Measurements from ENCODE around the gene S100PBP. TPM values are rescaled to one million over a fixed set of nuclear protein-coding genes. Genes with fewer than 3 reads are reported as not detected.
A peak's percentile ranks its signal among the peaks of the same experiment; 100 is the strongest.

S100PBP gene
- polyA plus RNA-seq, 2 donors: 4.6 to 11.4 TPM

DNA sequence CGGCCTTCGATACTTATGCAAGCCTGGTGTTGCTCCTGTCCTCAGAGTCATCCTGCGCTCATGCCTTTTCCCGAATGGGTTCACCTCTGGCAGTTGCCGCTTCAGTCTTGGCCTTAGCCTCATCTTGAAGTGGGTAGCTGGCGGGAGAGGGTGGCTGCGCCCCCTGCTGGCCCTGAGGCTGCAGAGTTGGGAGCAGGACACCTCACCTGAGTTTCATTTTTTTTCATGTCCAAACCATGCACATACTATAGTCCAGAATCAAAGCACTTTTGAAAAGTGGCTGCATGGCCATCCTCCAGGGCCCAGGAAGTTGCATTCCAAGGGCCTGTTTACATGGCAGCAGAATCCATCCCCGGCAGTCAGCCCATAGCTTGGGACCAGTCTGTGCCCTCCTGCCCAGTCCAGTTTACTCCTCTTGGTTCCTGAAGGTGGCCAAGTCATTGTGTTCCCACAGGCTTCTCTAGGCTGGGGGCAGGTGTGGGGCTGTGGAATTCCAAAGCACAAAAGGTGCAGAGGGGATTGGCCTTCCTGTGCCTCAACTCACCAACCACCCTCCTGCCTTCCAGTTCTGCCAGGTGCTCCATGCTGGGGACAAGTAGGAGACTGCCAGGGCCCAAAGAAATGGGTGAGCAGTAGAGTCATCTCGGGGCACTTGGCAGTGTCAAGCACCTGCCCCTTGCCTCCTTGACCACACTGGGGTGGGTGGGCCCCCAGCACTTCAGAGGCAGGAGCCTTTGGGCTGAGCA, 44.3 kb upstream of the S100PBP start:
- Histone ChIP-seq H3K27ac (ENCODE audit: low read depth in 2 of 2, low read length in 1 of 2) (peak overlapping the region in 1 of 2 donors; percentile 28), H3K27me3 (ENCODE audit: control insufficient read depth in 1 of 2, insufficient read depth in 2 of 2, low read length in 2 of 2) (no peaks in the 10 kb centered on the region), H3K4me1 (ENCODE audit: control insufficient read depth in 2 of 2, insufficient read depth in 2 of 2, low read length in 1 of 2) (peaks cover 0 to 11% of the 10 kb centered on the region in 2 donors), H3K9me3 (ENCODE audit: control insufficient read depth in 2 of 2, insufficient read depth in 1 of 2, low read depth in 1 of 2, low read length in 1 of 2) (no peaks in the 10 kb centered on the region), H3K36me3 (ENCODE audit: control insufficient read depth in 2 of 2, insufficient read depth in 2 of 2, low read length in 1 of 2) (peaks cover 3 to 46% of the 10 kb centered on the region in 2 donors), H3K4me3 (ENCODE audit: low read depth in 1 of 2, low read length in 2 of 2) (no peak overlapping the region)
- 24 to 25% methylated on average over 9 of the region's 9 CpGs for WGBS, 2 donors

DNA sequence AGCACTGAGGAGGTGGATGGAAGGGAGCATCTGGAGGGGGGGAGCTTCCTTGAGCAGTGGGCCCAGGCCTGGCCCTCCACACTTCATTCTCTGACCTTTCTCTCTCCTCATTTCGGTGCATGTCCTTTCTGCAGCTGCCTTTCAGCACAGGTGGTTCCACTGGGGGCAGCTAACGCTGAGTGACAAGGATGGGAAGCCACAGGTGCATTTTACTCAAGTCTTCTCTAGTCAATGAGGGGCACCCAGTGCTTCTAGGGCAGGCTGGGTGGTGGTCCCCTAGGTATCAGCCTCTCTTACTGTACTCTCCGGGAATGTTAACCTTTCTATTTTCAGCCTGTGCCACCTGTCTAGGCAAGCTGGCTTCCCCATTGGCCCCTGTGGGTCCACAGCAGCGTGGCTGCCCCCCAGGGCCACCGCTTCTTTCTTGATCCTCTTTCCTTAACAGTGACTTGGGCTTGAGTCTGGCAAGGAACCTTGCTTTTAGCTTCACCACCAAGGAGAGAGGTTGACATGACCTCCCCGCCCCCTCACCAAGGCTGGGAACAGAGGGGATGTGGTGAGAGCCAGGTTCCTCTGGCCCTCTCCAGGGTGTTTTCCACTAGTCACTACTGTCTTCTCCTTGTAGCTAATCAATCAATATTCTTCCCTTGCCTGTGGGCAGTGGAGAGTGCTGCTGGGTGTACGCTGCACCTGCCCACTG, 43.5 kb upstream of the S100PBP start:
- Histone ChIP-seq H3K4me1 (ENCODE audit: control insufficient read depth in 2 of 2, insufficient read depth in 2 of 2, low read length in 1 of 2) (peaks cover 0 to 9% of the 10 kb centered on the region in 2 donors), H3K27me3 (ENCODE audit: control insufficient read depth in 1 of 2, insufficient read depth in 2 of 2, low read length in 2 of 2) (no peaks in the 10 kb centered on the region), H3K9me3 (ENCODE audit: control insufficient read depth in 2 of 2, insufficient read depth in 1 of 2, low read depth in 1 of 2, low read length in 1 of 2) (no peaks in the 10 kb centered on the region), H3K27ac (ENCODE audit: low read depth in 2 of 2, low read length in 1 of 2) (no peak overlapping the region), H3K36me3 (ENCODE audit: control insufficient read depth in 2 of 2, insufficient read depth in 2 of 2, low read length in 1 of 2) (peaks cover 3 to 46% of the 10 kb centered on the region in 2 donors), H3K4me3 (ENCODE audit: low read depth in 1 of 2, low read length in 2 of 2) (no peak overlapping the region)
- 78 to 79% methylated on average over 7 of the region's 7 CpGs for WGBS, 2 donors

DNA sequence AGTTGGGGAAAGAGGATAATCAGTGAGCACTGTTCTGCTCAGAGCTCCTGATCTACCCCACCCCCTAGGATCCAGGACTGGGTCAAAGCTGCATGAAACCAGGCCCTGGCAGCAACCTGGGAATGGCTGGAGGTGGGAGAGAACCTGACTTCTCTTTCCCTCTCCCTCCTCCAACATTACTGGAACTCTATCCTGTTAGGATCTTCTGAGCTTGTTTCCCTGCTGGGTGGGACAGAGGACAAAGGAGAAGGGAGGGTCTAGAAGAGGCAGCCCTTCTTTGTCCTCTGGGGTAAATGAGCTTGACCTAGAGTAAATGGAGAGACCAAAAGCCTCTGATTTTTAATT, 43.0 kb upstream of the S100PBP start:
- Histone ChIP-seq H3K4me3 (ENCODE audit: low read depth in 1 of 2, low read length in 2 of 2) (no peak overlapping the region), H3K4me1 (ENCODE audit: control insufficient read depth in 2 of 2, insufficient read depth in 2 of 2, low read length in 1 of 2) (peaks cover 0 to 9% of the 10 kb centered on the region in 2 donors), H3K36me3 (ENCODE audit: control insufficient read depth in 2 of 2, insufficient read depth in 2 of 2, low read length in 1 of 2) (peaks cover 3 to 51% of the 10 kb centered on the region in 2 donors), H3K27ac (ENCODE audit: low read depth in 2 of 2, low read length in 1 of 2) (no peak overlapping the region), H3K9me3 (ENCODE audit: control insufficient read depth in 2 of 2, insufficient read depth in 1 of 2, low read depth in 1 of 2, low read length in 1 of 2) (no peaks in the 10 kb centered on the region), H3K27me3 (ENCODE audit: control insufficient read depth in 1 of 2, insufficient read depth in 2 of 2, low read length in 2 of 2) (no peaks in the 10 kb centered on the region)

DNA sequence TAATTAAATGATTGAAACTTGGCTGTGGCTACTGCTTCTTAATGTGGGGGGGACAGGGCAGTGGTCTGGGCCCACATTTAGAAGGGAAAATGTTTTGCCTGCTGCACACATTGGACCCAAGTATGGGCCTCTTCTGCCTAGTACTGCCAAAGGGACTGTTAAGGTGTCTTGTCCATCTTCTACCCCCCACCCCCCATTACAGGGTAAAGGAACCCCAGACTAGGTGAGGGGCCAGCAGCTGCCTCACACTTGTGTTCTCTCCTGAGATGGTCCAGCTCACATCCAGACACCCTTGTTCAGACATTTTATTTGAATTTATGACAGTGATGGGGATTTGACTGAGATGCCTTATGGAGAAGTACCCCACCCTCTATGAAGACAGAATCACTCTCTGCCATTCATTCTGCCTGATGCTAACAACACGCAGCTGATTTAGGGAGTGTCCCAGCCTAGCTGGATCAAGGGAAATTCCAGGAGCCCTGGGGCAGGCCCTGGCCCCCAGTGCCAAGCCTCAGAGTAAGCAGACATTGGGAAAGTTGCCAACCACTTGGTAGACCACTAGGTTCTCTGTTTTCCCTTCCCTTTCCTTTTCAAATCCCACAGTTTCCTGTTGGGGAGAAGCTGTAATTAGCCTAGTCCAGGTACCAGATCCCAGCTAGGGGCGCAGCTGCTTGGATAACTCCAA, 42.4 kb upstream of the S100PBP start:
- no peak overlapping the region for H3K4me3 ChIP-seq (ENCODE audit: low read depth in 1 of 2, low read length in 2 of 2)
- peaks cover 0 to 3% of the 10 kb centered on the region in 2 donors for H3K4me1 ChIP-seq (ENCODE audit: control insufficient read depth in 2 of 2, insufficient read depth in 2 of 2, low read length in 1 of 2)
- H3K36me3 ChIP-seq (ENCODE audit: control insufficient read depth in 2 of 2, insufficient read depth in 2 of 2, low read length in 1 of 2): peaks cover 7 to 51% of the 10 kb centered on the region in 2 donors
- WGBS, 2 donors: 38 to 44% methylated on average over 2 of the region's 2 CpGs
- no peaks in the 10 kb centered on the region for H3K9me3 ChIP-seq (ENCODE audit: control insufficient read depth in 2 of 2, insufficient read depth in 1 of 2, low read depth in 1 of 2, low read length in 1 of 2)
- H3K27me3 ChIP-seq (ENCODE audit: control insufficient read depth in 1 of 2, insufficient read depth in 2 of 2, low read length in 2 of 2): no peaks in the 10 kb centered on the region
- peak overlapping the region in 1 of 2 donors; percentile 17 for H3K27ac ChIP-seq (ENCODE audit: low read depth in 2 of 2, low read length in 1 of 2)

DNA sequence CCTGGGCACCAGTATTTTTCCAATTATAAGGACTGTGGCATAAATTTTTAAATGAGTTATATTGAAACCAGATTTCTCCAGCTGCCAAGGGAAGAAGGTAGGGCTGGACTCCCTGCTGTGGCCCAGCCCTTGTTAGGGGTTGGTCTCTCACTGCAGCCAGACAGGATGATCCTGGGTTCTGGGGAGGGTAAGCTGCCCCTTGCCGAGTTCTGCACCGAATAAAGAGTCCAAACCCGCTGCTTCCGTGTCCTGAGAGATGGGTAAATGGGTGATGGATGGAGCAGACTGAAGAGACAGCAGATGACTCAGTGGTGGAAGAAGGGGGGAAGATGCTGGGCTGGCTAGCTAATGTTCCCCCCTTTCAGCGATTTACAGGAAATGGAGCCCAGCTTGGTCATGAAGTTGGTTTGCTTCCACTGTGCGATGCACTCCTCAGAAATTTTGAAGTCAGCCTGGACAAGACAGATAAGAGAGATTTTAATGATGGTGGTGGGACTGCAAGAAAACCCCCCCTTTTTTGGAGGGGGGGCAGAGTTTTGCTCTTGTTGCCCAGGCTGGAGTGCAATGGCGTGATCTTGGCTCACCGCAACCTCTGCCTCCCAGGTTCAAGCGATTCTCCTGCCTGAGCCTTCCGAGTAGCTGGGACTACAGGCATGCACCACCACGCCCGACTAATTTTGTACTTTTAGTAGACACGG, 41.7 kb upstream of the S100PBP start:
- Histone ChIP-seq H3K9me3 (ENCODE audit: control insufficient read depth in 2 of 2, insufficient read depth in 1 of 2, low read depth in 1 of 2, low read length in 1 of 2) (no peaks in the 10 kb centered on the region), H3K36me3 (ENCODE audit: control insufficient read depth in 2 of 2, insufficient read depth in 2 of 2, low read length in 1 of 2) (peaks cover 9 to 50% of the 10 kb centered on the region in 2 donors), H3K27me3 (ENCODE audit: control insufficient read depth in 1 of 2, insufficient read depth in 2 of 2, low read length in 2 of 2) (no peaks in the 10 kb centered on the region), H3K4me3 (ENCODE audit: low read depth in 1 of 2, low read length in 2 of 2) (no peak overlapping the region), H3K4me1 (ENCODE audit: control insufficient read depth in 2 of 2, insufficient read depth in 2 of 2, low read length in 1 of 2) (peaks cover 0 to 2% of the 10 kb centered on the region in 2 donors), H3K27ac (ENCODE audit: low read depth in 2 of 2, low read length in 1 of 2) (peak overlapping the region in 1 of 2 donors; percentile 17)
- 64 to 75% methylated on average over 13 of the region's 13 CpGs for WGBS, 2 donors

DNA sequence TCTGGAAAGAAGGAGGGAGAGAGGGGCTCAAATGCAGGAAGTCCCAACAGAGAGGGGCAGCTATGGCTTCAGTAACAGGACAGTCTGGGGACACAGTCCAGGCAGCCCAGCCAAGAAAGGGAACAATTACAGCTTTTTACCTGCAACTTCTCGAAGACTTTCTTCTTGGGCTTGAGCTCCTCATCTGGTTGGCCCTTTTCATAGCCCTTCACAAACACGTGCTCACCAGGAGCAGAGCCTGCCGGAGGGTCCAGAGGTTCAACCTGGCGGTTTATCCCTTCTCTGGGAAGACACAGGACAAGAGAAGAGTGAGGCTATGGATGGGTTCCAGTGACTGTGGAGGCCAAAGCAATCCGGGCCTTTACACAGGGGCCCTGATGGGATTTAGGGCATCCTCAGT, 38.2 kb upstream of the S100PBP start:
- Histone ChIP-seq H3K4me3 (ENCODE audit: low read depth in 1 of 2, low read length in 2 of 2) (no peak overlapping the region), H3K27ac (ENCODE audit: low read depth in 2 of 2, low read length in 1 of 2) (no peak overlapping the region), H3K27me3 (ENCODE audit: control insufficient read depth in 1 of 2, insufficient read depth in 2 of 2, low read length in 2 of 2) (no peaks in the 10 kb centered on the region), H3K4me1 (ENCODE audit: control insufficient read depth in 2 of 2, insufficient read depth in 2 of 2, low read length in 1 of 2) (peaks cover 0 to 2% of the 10 kb centered on the region in 2 donors), H3K36me3 (ENCODE audit: control insufficient read depth in 2 of 2, insufficient read depth in 2 of 2, low read length in 1 of 2) (peaks cover 9 to 41% of the 10 kb centered on the region in 2 donors), H3K9me3 (ENCODE audit: control insufficient read depth in 2 of 2, insufficient read depth in 1 of 2, low read depth in 1 of 2, low read length in 1 of 2) (no peaks in the 10 kb centered on the region)
- 93 to 94% methylated on average over 5 of the region's 5 CpGs for WGBS, 2 donors

DNA sequence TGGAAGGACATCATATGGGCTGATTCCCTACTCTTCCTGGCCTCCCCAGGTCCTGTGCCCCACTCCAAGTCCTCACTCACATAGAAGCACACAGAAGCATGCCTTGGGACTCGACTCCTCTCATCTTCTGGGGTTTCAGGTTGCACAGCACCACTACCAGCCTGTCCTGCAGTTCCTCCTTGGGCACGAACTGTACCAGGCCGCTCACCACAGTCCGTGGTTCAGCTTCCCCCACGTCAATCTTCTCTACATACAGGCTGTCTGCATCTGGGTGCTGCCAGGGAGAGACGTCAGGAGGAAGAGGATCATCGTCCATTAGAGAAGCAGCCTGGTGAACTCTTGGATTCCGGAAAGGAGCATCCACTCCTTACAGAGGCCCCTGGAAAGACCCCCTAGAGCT, 37.4 kb upstream of the S100PBP start:
- peaks cover 0 to 2% of the 10 kb centered on the region in 2 donors for H3K4me1 ChIP-seq (ENCODE audit: control insufficient read depth in 2 of 2, insufficient read depth in 2 of 2, low read length in 1 of 2)
- no peak overlapping the region for H3K27ac ChIP-seq (ENCODE audit: low read depth in 2 of 2, low read length in 1 of 2)
- WGBS, 2 donors: 90 to 96% methylated on average over 8 of the region's 8 CpGs
- peaks cover 9 to 36% of the 10 kb centered on the region in 2 donors for H3K36me3 ChIP-seq (ENCODE audit: control insufficient read depth in 2 of 2, insufficient read depth in 2 of 2, low read length in 1 of 2)
- H3K27me3 ChIP-seq (ENCODE audit: control insufficient read depth in 1 of 2, insufficient read depth in 2 of 2, low read length in 2 of 2): no peaks in the 10 kb centered on the region
- H3K4me3 ChIP-seq (ENCODE audit: low read depth in 1 of 2, low read length in 2 of 2): no peak overlapping the region
- H3K9me3 ChIP-seq (ENCODE audit: control insufficient read depth in 2 of 2, insufficient read depth in 1 of 2, low read depth in 1 of 2, low read length in 1 of 2): no peaks in the 10 kb centered on the region

DNA sequence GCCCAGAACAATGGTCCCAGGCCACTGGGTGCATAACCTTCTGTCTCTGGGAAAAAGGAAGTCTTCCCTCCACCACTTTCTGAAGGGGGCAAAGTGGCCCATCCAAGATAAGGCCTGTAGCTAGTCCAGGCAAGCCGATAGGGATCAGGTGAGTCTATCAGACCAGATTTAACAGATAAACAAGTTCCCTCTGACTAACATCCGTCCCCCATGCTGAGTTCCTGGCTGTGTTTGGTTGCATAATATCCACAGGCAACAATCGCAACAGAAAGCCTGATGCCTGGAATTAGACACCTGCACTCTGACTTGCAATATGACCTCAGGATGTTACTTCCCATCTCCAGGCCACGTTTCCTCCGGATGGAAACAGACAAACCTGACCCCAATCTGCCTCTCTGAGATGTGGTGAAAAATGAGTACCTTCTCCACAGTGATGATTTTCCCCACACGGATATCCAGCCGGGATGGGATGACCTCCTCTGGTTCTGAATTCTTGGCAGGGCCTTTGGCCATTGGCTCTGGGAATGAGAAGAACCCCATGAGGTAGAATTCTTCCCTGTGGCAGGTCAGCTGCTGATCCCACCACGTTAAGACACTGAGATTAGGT, 36.7 kb upstream of the S100PBP start:
- WGBS, 2 donors: 71 to 74% methylated on average over 8 of the region's 8 CpGs
- Histone ChIP-seq H3K27ac (ENCODE audit: low read depth in 2 of 2, low read length in 1 of 2) (no peak overlapping the region), H3K9me3 (ENCODE audit: control insufficient read depth in 2 of 2, insufficient read depth in 1 of 2, low read depth in 1 of 2, low read length in 1 of 2) (no peaks in the 10 kb centered on the region), H3K27me3 (ENCODE audit: control insufficient read depth in 1 of 2, insufficient read depth in 2 of 2, low read length in 2 of 2) (no peaks in the 10 kb centered on the region), H3K36me3 (ENCODE audit: control insufficient read depth in 2 of 2, insufficient read depth in 2 of 2, low read length in 1 of 2) (peaks cover 9 to 29% of the 10 kb centered on the region in 2 donors), H3K4me1 (ENCODE audit: control insufficient read depth in 2 of 2, insufficient read depth in 2 of 2, low read length in 1 of 2) (peaks cover 0 to under 1% of the 10 kb centered on the region in 2 donors), H3K4me3 (ENCODE audit: low read depth in 1 of 2, low read length in 2 of 2) (no peak overlapping the region)

DNA sequence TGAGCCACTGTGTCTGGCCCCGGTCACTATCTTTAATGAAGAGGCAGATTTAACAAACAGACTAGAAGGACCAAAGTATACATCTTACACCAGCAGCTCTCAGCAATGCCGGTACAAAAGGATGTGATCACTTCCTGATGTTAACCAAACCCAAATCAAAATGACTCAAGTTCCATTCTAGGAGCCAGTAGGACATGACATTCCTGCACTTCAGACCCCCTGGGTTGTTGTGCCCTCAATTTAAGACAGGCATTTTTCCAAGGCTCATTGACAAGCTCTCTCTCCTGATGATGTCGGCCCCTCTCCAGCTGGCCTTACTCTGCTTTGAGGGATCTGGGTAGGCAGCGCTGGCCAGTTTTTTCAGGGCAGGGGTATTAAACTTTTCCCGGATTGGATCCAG, 35.4 kb upstream of the S100PBP start:
- Histone ChIP-seq H3K4me1 (ENCODE audit: control insufficient read depth in 2 of 2, insufficient read depth in 2 of 2, low read length in 1 of 2) (no peaks in the 10 kb centered on the region), H3K27me3 (ENCODE audit: control insufficient read depth in 1 of 2, insufficient read depth in 2 of 2, low read length in 2 of 2) (no peaks in the 10 kb centered on the region), H3K4me3 (ENCODE audit: low read depth in 1 of 2, low read length in 2 of 2) (no peak overlapping the region), H3K27ac (ENCODE audit: low read depth in 2 of 2, low read length in 1 of 2) (no peak overlapping the region), H3K36me3 (ENCODE audit: control insufficient read depth in 2 of 2, insufficient read depth in 2 of 2, low read length in 1 of 2) (peaks cover 9 to 28% of the 10 kb centered on the region in 2 donors), H3K9me3 (ENCODE audit: control insufficient read depth in 2 of 2, insufficient read depth in 1 of 2, low read depth in 1 of 2, low read length in 1 of 2) (no peaks in the 10 kb centered on the region)
- WGBS, 2 donors: 91 to 92% methylated on average over 5 of the region's 5 CpGs
